Activated naive CD4-positive, alpha-beta T cell treated with anti-CD3 and anti-CD28 coated beads, Interleukin-2, amount 50 U/mL, for 72 hours (primary cell): Measurements from ENCODE around the gene INA. TPM values are rescaled to one million over a fixed set of nuclear protein-coding genes. Genes with fewer than 3 reads are reported as not detected.
"Not testable (repeated sequence)": the region's sequence is repeated elsewhere in the genome, so short reads cannot be mapped to it uniquely, and the experiment has no call there.

Experiments
- ATAC-seq, 2 donors: fragments of 150-1000 bp; cut with Tn5 transposase; 2 replicates each; pipeline ENCODE4 v1.10.0; 2021; ENCODE audit warnings: mild to moderate bottlenecking in 2 of 2, moderate library complexity in 2 of 2
- DNase-seq, 2 donors: peaks; one replicate each; pipeline ENCODE4 v3.0.0; 2021 to 2022; ENCODE audit warnings: low spot score in 2 of 2
- H3K27ac Mint-ChIP-seq, 2 donors: one replicate each; pipeline ENCODE4 v1.8.0; 2022; ENCODE audit warnings: mild to moderate bottlenecking in 2 of 2, mixed read lengths in 2 of 2
- H3K36me3 Mint-ChIP-seq, 2 donors: one replicate each; pipeline ENCODE4 v1.8.0; 2022; ENCODE audit warnings: mixed read lengths in 2 of 2
- H3K9me3 Mint-ChIP-seq, 2 donors: one replicate each; pipeline ENCODE4 v1.8.0; 2022; ENCODE audit warnings: mixed read lengths in 2 of 2
- total RNA-seq, 2 donors: library from RNA; stranded (reverse); gene quantifications; one replicate each; pipeline ENCODE4 v1.2.3, GENCODE V29; 2022

Gene INA
- total RNA-seq, 2 donors from 2014 or later, result 0.27 TPM; not detected in 1

- not testable (repeated sequence) for H3K27ac Mint-ChIP-seq, DNase-seq, ATAC-seq
- peaks cover 0 to 16% of the 10 kb centered on the region in 2 donors for H3K36me3 Mint-ChIP-seq
- H3K9me3 Mint-ChIP-seq, result peaks cover 0 to 20% of the 10 kb centered on the region in 2 donors
Measured at GRCh38 chr10:103258928-103259327, 18.0 kb upstream of the INA start.

- DNase-seq (no peak), ATAC-seq (no peak)
- Mint-ChIP-seq H3K27ac (no peak overlapping the region), H3K36me3 (peaks cover 0 to 16% of the 10 kb centered on the region in 2 donors), H3K9me3 (peaks cover 0 to 20% of the 10 kb centered on the region in 2 donors)
Measured at GRCh38 chr10:103259989-103260388, 16.9 kb upstream of the INA start.

- ATAC-seq (peak; percentile 81 to 83), DNase-seq (no peak)
- Mint-ChIP-seq H3K9me3 (peaks cover 0 to 20% of the 10 kb centered on the region in 2 donors), H3K36me3 (peaks cover 0 to 16% of the 10 kb centered on the region in 2 donors), H3K27ac (no peak overlapping the region)
Measured at GRCh38 chr10:103262229-103262628, 14.7 kb upstream of the INA start.

GRCh38 chr10:103265717-103266329 lies 11.1 kb upstream of the INA start:
- Mint-ChIP-seq H3K27ac (no peak overlapping the region), H3K9me3 (peaks cover 0 to 10% of the 10 kb centered on the region in 2 donors), H3K36me3 (peaks cover 0 to 5% of the 10 kb centered on the region in 2 donors)
- DNase-seq (peak in 1 of 2 donors; percentile 52), ATAC-seq (no peak)

- H3K36me3 Mint-ChIP-seq, result no peaks in the 10 kb centered on the region
- DNase-seq, result no peak
- ATAC-seq, result peak in 1 of 2 donors; percentile 34
- no peak overlapping the region for H3K27ac Mint-ChIP-seq
- H3K9me3 Mint-ChIP-seq, result no peaks in the 10 kb centered on the region
Measured at GRCh38 chr10:103273041-103273441, 3.9 kb upstream of the INA start.

- H3K27ac Mint-ChIP-seq, result no peak overlapping the region
- peaks cover 7% of the 10 kb centered on the region in 2 donors for H3K36me3 Mint-ChIP-seq
- ATAC-seq (no peak), DNase-seq (no peak)
- H3K9me3 Mint-ChIP-seq, result peaks cover 6 to 8% of the 10 kb centered on the region in 2 donors
Measured at GRCh38 chr10:103276251-103276895, 565 bp upstream of the INA start.

- no peak overlapping the region for H3K27ac Mint-ChIP-seq
- DNase-seq (peak in 1 of 2 donors; percentile 6), ATAC-seq (no peak)
- H3K9me3 Mint-ChIP-seq, result peaks cover 6 to 8% of the 10 kb centered on the region in 2 donors
- H3K36me3 Mint-ChIP-seq, result peaks cover 7% of the 10 kb centered on the region in 2 donors
Measured at GRCh38 chr10:103277713-103278536, 987 bp downstream of the INA start.

GRCh38 chr10:103278537-103278823 lies 1.5 kb downstream of the INA start:
- Mint-ChIP-seq H3K9me3 (peaks cover 6 to 8% of the 10 kb centered on the region in 2 donors), H3K36me3 (peaks cover 7% of the 10 kb centered on the region in 2 donors), H3K27ac (no peak overlapping the region)
- DNase-seq (no peak), ATAC-seq (no peak)

GRCh38 chr10:103278862-103279298 lies 1.9 kb downstream of the INA start:
- peaks cover 7% of the 10 kb centered on the region in 2 donors for H3K36me3 Mint-ChIP-seq
- DNase-seq (peak in 1 of 2 donors; percentile 56), ATAC-seq (no peak)
- no peak overlapping the region for H3K27ac Mint-ChIP-seq
- peaks cover 6 to 8% of the 10 kb centered on the region in 2 donors for H3K9me3 Mint-ChIP-seq

GRCh38 chr10:103280031-103280430 lies 3.1 kb downstream of the INA start:
- Mint-ChIP-seq H3K27ac (no peak overlapping the region), H3K9me3 (peaks cover 6 to 8% of the 10 kb centered on the region in 2 donors), H3K36me3 (peaks cover 7% of the 10 kb centered on the region in 2 donors)
- DNase-seq, result no peak
- no peak for ATAC-seq

GRCh38 chr10:103280506-103280905 lies 3.6 kb downstream of the INA start:
- ATAC-seq (no peak), DNase-seq (no peak)
- Mint-ChIP-seq H3K36me3 (peaks cover 7% of the 10 kb centered on the region in 2 donors), H3K27ac (no peak overlapping the region), H3K9me3 (peaks cover 6 to 8% of the 10 kb centered on the region in 2 donors)

- H3K36me3 Mint-ChIP-seq, result peaks cover 7% of the 10 kb centered on the region in 2 donors
- ATAC-seq (no peak), DNase-seq (no peak)
- H3K27ac Mint-ChIP-seq, result no peak overlapping the region
- H3K9me3 Mint-ChIP-seq, result peaks cover 6 to 8% of the 10 kb centered on the region in 2 donors
Measured at GRCh38 chr10:103281753-103282152, 4.8 kb downstream of the INA start.

GRCh38 chr10:103282961-103283360 lies 6.0 kb downstream of the INA start:
- H3K9me3 Mint-ChIP-seq, result peaks cover 6 to 8% of the 10 kb centered on the region in 2 donors
- DNase-seq, result no peak
- ATAC-seq, result no peak
- H3K27ac Mint-ChIP-seq, result no peak overlapping the region
- H3K36me3 Mint-ChIP-seq, result peaks cover 7% of the 10 kb centered on the region in 2 donors

GRCh38 chr10:103284170-103284569 lies 7.2 kb downstream of the INA start:
- H3K27ac Mint-ChIP-seq, result no peak overlapping the region
- peaks cover 0 to 2% of the 10 kb centered on the region in 2 donors for H3K9me3 Mint-ChIP-seq
- ATAC-seq (no peak), DNase-seq (no peak)
- H3K36me3 Mint-ChIP-seq, result peaks cover under 1% of the 10 kb centered on the region in 2 donors

GRCh38 chr10:103287992-103288391 lies 11.1 kb downstream of the INA start:
- Mint-ChIP-seq H3K27ac (no peak overlapping the region), H3K9me3 (no peaks in the 10 kb centered on the region), H3K36me3 (no peaks in the 10 kb centered on the region)
- ATAC-seq (no peak), DNase-seq (no peak)

- no peak for DNase-seq
- Mint-ChIP-seq H3K36me3 (no peaks in the 10 kb centered on the region), H3K9me3 (no peaks in the 10 kb centered on the region), H3K27ac (no peak overlapping the region)
- ATAC-seq, result no peak
Measured at GRCh38 chr10:103291588-103291987, 14.7 kb downstream of the INA start.

- DNase-seq (no peak), ATAC-seq (no peak)
- Mint-ChIP-seq H3K36me3 (no peaks in the 10 kb centered on the region), H3K9me3 (no peaks in the 10 kb centered on the region), H3K27ac (no peak overlapping the region)
Measured at GRCh38 chr10:103295374-103296015, 18.6 kb downstream of the INA start.
